GM10248 (cell line): ENCODE data around the gene PPP2R5E.

ENCODE experiments used
- CTCF ChIA-PET: fragments of 300-600 bp; sonication (Branson Sonifier 250); formaldehyde crosslinking; extraction: SDS; loops from one replicate; lab custom pipeline; 2021; ENCODE audit warnings: antibody characterized with exemption; lab: Yijun Ruan, JAX
- POLR2A ChIA-PET: fragments of 350-650 bp; sonication (Branson Sonifier 250); formaldehyde crosslinking; extraction: SDS; loops from one replicate; lab custom pipeline; 2020; ENCODE audit warnings: antibody characterized with exemption; lab: Yijun Ruan, JAX
- DNase-seq: peaks from one replicate; pipeline ENCODE4 v3.0.0; 2012; ENCODE audit errors: extremely low spot score
- TF ChIP-seq, protein P1 (sequence below): IDR thresholded peaks from 2 replicates; pipeline ENCODE4 v1.5.1; 2012; ENCODE audit warnings: mild to moderate bottlenecking, low read depth; ENCODE audit errors: extremely low read depth, missing control alignments, control extremely low read depth

PPP2R5E gene

DNA sequence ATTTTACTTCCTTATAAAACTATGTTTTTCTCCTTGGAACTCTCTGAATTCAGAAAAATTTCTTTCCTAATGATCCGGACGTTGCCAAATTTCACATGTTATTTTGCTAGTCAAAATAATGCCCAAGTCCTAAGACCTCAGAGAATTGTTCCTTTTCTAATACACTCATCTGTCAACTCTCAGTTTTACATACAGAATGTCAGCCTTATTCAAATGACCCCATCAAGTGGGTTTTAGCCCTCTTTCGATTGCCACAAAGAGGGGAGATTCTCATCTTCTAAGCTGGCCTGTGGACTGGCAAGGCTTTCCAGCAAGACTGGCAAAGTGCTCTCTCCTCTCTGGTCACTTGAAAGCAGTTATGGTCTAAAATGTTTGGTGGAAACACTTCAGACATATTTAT lies 125.2 kb downstream of the PPP2R5E start:
- TF ChIP-seq, protein P1, sequence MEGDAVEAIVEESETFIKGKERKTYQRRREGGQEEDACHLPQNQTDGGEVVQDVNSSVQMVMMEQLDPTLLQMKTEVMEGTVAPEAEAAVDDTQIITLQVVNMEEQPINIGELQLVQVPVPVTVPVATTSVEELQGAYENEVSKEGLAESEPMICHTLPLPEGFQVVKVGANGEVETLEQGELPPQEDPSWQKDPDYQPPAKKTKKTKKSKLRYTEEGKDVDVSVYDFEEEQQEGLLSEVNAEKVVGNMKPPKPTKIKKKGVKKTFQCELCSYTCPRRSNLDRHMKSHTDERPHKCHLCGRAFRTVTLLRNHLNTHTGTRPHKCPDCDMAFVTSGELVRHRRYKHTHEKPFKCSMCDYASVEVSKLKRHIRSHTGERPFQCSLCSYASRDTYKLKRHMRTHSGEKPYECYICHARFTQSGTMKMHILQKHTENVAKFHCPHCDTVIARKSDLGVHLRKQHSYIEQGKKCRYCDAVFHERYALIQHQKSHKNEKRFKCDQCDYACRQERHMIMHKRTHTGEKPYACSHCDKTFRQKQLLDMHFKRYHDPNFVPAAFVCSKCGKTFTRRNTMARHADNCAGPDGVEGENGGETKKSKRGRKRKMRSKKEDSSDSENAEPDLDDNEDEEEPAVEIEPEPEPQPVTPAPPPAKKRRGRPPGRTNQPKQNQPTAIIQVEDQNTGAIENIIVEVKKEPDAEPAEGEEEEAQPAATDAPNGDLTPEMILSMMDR, result no peak
- CTCF ChIA-PET, result no interaction called here
- DNase-seq, result no peak
- POLR2A ChIA-PET, result interaction anchor here (0.6 kb wide), 1 partner anchor 920 kb away, joined by 3 read pairs; no protein-coding TSS in a partner anchor

DNA sequence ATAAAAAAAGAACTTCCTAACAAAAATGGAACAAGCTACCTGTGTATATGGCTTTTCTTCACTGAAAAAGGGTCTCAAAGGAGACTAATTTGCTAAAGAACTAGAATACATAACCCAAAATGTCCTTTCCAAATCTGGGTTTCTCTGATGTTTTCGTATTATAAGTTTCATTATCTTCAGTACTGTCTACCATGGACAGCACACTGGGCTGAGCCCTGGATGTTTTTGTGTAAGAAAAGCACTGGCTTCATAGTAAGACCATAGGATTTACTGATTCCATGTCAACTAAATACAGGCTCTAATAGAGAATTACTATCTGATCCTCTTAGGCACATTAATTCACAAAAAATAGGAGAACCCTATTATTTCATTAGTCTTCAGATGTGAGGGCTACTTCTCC lies 130.2 kb downstream of the PPP2R5E start:
- ChIA-PET CTCF (interaction anchor here (2.0 kb wide), 1 partner anchor 9 kb away, joined by 5 read pairs; no protein-coding TSS in a partner anchor), POLR2A (no interaction called here)

DNA sequence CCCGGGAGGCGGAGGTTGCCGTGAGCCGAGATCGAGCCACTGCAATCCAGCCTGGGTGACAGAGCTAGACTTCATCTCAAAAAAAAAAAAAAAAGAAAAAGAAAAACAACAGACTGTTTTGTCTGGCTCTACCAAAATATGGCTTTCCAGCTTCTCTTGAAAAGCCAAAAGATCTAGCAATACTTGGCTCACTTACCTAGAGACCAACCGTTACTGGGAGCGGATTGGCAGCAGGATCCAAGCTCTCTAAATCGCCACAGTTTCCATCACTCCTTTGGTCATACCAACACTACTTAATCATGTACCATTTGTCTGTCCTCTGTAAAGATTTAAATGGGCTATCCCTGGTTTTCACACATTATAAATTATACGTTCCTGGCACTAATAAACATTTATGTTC lies 136.8 kb downstream of the PPP2R5E start:
- TF ChIP-seq, protein P1, result no peak
- no peak for DNase-seq
- ChIA-PET POLR2A (no interaction called here), CTCF (interaction anchor here (1.7 to 3.6 kb wide), 2 partner anchors 15 to 17 kb away, joined by 4 to 18 read pairs; no protein-coding TSS in a partner anchor)

More for the DNA sequence above, 130.2 kb downstream of the PPP2R5E start:
- TF ChIP-seq, protein P1, result no peak
- DNase-seq, result no peak

DNA sequence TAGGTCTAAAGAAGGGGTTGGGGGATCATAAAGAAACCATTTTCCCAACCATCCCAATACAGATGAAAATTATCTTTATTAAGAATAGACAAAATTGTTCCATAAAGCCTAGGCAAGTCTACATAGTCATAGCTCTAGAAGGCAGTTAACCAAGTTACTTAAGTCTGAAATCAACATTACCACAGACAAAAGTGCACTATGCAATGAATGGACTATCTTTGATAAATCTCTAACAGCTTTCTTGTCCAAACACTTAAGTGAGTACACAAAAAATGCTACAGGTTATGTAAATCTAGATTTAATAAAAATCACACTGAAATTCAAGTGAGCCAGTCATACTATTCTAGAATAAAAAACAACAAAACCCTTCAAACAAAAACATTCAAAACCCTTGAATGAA lies 137.5 kb downstream of the PPP2R5E start:
- CTCF ChIA-PET, result interaction anchor here (1.7 to 3.6 kb wide), 2 partner anchors 16 kb away, joined by 4 to 18 read pairs; no protein-coding TSS in a partner anchor
- no peak for DNase-seq
- TF ChIP-seq, protein P1, result no peak
- POLR2A ChIA-PET, result no interaction called here

DNA sequence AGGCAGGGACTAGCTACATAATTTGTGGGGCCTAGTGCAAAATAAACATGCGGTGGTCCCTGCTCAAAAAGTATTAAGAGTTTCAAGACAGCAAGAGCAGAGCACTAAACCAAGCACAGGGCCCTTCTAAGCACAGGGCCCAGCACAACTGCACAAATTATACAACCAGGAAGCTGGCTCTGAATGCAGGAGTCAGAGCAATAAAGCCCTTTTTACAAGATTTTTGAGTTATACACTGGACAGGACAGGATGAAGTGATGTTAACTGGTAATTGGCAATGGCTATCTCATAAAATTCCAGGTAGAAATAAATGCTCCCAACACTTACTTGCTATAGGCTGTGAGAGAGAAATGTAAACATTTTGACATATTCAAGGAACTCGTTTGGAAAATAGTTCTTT lies 138.3 kb downstream of the PPP2R5E start:
- CTCF ChIA-PET, result interaction anchor here (1.7 to 3.6 kb wide), 2 partner anchors 15 to 16 kb away, joined by 4 to 18 read pairs; no protein-coding TSS in a partner anchor
- no peak for DNase-seq
- POLR2A ChIA-PET, result no interaction called here
- TF ChIP-seq, protein P1, result no peak

DNA sequence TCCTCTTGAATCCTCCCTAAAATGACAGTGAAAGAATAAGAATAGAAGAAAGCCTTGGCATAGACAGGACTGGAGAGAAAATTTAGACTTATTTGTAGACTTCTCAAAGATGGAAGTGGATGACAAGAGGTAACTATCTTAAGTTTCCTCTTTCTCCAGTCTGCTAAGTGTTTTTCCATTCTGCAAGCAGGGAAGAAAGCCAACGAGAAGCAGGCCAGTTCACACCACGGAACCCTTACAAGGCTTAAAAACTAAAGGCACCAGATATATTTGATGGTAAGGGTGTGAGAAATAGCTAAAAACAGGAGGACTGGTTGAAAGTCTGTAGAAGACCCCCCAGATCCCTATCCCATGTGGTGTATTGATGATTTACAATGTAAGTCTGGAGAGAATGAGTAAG lies 141.5 kb downstream of the PPP2R5E start:
- POLR2A ChIA-PET, result no interaction called here
- DNase-seq, result no peak
- TF ChIP-seq, protein P1, result no peak
- CTCF ChIA-PET, result interaction anchor here (0.9 to 1.9 kb wide), 4 partner anchors 13 to 246 kb away, joined by 3 to 13 read pairs (median 3); no protein-coding TSS in a partner anchor
